AG09319 (cell line): ENCODE data around the gene IGLON5.

ENCODE experiments used
- DNase-seq: peaks from one replicate; pipeline ENCODE4 v3.0.0-alpha.2; 2010; ENCODE audit warnings: low read depth; ENCODE audit errors: extremely low read depth
- CTCF ChIP-seq: IDR thresholded peaks from 2 replicates; pipeline ENCODE4 v1.5.1; 2011; ENCODE audit warnings: low read depth, mild to moderate bottlenecking, inconsistent platforms, low read length, moderate library complexity

IGLON5 gene

GRCh38 chr19:51372649-51373504 lies 61.4 kb downstream of the IGLON5 start, which contains the start of gene NKG7:
NKG7 (minus strand) TSS chr19:51372654; CDS start chr19:51372535, 119 bp downstream.
- no peak for DNase-seq
- TF ChIP-seq CTCF, result no peak

- TF ChIP-seq CTCF, result no peak
- no peak for DNase-seq
Observed at GRCh38 chr19:51375504-51376221, 64.2 kb downstream of the IGLON5 start.

GRCh38 chr19:51377422-51377821 lies 66.0 kb downstream of the IGLON5 start:
- no peak for DNase-seq
- TF ChIP-seq CTCF, result no peak

GRCh38 chr19:51380379-51380778 lies 68.9 kb downstream of the IGLON5 start:
- TF ChIP-seq CTCF, result no peak
- DNase-seq, result no peak
